Hepatocyte (in vitro differentiated cells): ENCODE measurements around the gene OTOS. TPM values are rescaled to one million over a fixed set of nuclear protein-coding genes. Genes with fewer than 3 reads are reported as not detected.

ENCODE experiments used
- DNase-seq: peaks from one replicate; pipeline ENCODE4 v3.0.0-alpha.2; 2016; ENCODE audit warnings: low spot score
- H2AFZ ChIP-seq: fragments of 200-600 bp; sonication (generic); 2 replicates; pipeline ENCODE4 v1.6.0; 2016; ENCODE audit warnings: antibody characterized with exemption, mild to moderate bottlenecking
- H3K27ac ChIP-seq: fragments of 200-600 bp; sonication (generic); 2 replicates; pipeline ENCODE4 v1.5.1; 2016; ENCODE audit warnings: mild to moderate bottlenecking
- H3K27me3 ChIP-seq: fragments of 200-600 bp; sonication (generic); 2 replicates; pipeline ENCODE4 v1.6.1; 2016
- H3K36me3 ChIP-seq: fragments of 200-600 bp; sonication (generic); replicated peaks from 2 replicates; pipeline ENCODE4 v1.5.1; 2016; ENCODE audit warnings: low read depth; ENCODE audit not compliant: insufficient read depth
- H3K4me1 ChIP-seq: fragments of 200-600 bp; sonication (generic); 2 replicates; pipeline ENCODE4 v1.5.1; 2016; ENCODE audit warnings: mild to moderate bottlenecking, moderate library complexity; ENCODE audit not compliant: insufficient read depth
- H3K4me2 ChIP-seq: fragments of 200-600 bp; sonication (generic); 2 replicates; pipeline ENCODE4 v1.6.0; 2016
- H3K4me3 ChIP-seq: fragments of 200-600 bp; sonication (generic); 2 replicates; pipeline ENCODE4 v1.5.1; 2016; ENCODE audit warnings: mild to moderate bottlenecking
- H3K79me2 ChIP-seq: fragments of 200-600 bp; sonication (generic); 2 replicates; pipeline ENCODE4 v1.6.0; 2017; ENCODE audit warnings: mild to moderate bottlenecking
- H3K9me2 ChIP-seq: fragments of 200-600 bp; sonication (generic); replicated peaks from 2 replicates; pipeline ENCODE4 v1.6.0; 2017; ENCODE audit warnings: mild to moderate bottlenecking; ENCODE audit not compliant: insufficient read depth
- H3K9me3 ChIP-seq: fragments of 200-600 bp; sonication (generic); 2 replicates; pipeline ENCODE4 v1.5.1; 2016; ENCODE audit warnings: low read depth, mild to moderate bottlenecking
- H4K20me1 ChIP-seq: fragments of 200-600 bp; sonication (generic); 2 replicates; pipeline ENCODE4 v1.6.0; 2016; ENCODE audit warnings: mild to moderate bottlenecking; ENCODE audit not compliant: insufficient read depth, poor library complexity, severe bottlenecking
- EZH2 ChIP-seq: fragments of 200-600 bp; sonication (generic); IDR thresholded peaks from 2 replicates; pipeline ENCODE4 v1.6.1; 2016; ENCODE audit warnings: antibody characterized with exemption, mild to moderate bottlenecking, borderline replicate concordance
- EZH2phosphoT487 ChIP-seq: fragments of 200-600 bp; sonication (generic); IDR thresholded peaks from one replicate; pipeline ENCODE4 v1.6.1; 2018; ENCODE audit warnings: antibody characterized with exemption, mild to moderate bottlenecking, low read depth, moderate library complexity; ENCODE audit not compliant: unreplicated experiment, severe bottlenecking
- WGBS: methylation state at CpG from one replicate; pipeline ENCODE4 v1.1.6; 2016; ENCODE audit warnings: low lambda C conversion rate; ENCODE audit errors: missing lambda C conversion rate; 5-methylcytosine and 5-hydroxymethylcytosine counted together
- polyA plus RNA-seq: library from polyadenylated mRNA; unstranded; fragments of >200 nt; fragmentation: Nextera tagmentation; extraction: Ambion mirVana; gene quantifications from 2 replicates; pipeline ENCODE4 v1.2.1, GENCODE V29; 2016
- total RNA-seq: library from RNA; depleted of rRNA; stranded (reverse); fragments of >200 nt; gene quantifications from 2 replicates; pipeline ENCODE4 v1.2.3, GENCODE V29; 2014
- TF ChIP-seq, protein P1 (sequence below): fragments of 200-600 bp; sonication (generic); IDR thresholded peaks from 2 replicates; pipeline ENCODE4 v1.5.1; 2016; ENCODE audit warnings: antibody characterized with exemption, mild to moderate bottlenecking; ENCODE audit not compliant: poor library complexity

Gene OTOS
- total and polyA plus RNA-seq, 2 experiments from 2014 or later = 0.50 TPM; not detected in 1

DNA sequence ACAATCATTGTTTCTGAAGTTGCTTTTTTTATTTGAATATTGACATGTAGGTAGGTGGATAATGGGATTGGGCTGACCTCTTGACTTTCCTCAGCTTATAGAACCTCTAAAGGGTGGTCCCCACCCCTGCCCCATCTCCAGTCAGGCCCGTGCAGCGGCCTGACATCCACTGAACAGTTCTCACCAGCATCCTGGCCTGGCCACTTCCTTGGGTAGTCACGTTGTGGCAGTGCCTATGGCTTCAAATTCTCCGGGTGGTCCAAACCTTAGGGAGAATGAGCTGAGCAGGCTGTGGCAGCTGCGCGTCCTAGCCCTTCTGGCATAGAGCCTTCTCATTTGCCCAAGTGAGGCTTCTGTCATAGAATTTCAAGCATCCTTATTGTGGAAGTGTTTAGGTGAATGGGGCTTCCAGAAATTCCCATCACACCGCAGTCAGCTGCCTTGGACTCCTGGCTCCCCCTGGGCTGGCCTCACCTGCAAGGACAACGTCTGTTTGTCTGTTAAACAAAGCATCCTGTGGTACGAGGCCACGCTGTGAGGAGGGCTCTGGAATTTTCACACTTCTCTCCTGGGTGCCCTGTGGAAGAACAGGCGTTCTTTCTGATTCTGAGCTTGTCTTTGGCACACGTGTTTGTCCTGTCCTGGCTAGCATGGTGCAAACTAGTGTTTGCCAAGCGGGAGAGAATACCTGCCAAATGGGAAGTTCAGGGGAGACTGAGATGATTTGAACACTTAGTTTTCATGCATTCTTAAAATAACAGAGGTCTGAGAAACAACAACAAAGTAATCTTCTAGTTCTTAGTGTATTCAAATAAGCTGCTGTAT, 31.8 kb upstream of the OTOS start:
- Histone ChIP-seq H3K36me3 (no peaks in the 10 kb centered on the region), H3K9me2 (no peaks in the 10 kb centered on the region), H3K4me3 (no peak overlapping the region), H3K4me1 (peaks cover 5% of the 10 kb centered on the region), H3K79me2 (no peaks in the 10 kb centered on the region), H4K20me1 (no peaks in the 10 kb centered on the region), H3K4me2 (no peak overlapping the region), H2AFZ (no peak overlapping the region), H3K27ac (no peak overlapping the region), H3K9me3 (no peaks in the 10 kb centered on the region), H3K27me3 (peaks cover 17% of the 10 kb centered on the region)
- TF ChIP-seq, protein P1, sequence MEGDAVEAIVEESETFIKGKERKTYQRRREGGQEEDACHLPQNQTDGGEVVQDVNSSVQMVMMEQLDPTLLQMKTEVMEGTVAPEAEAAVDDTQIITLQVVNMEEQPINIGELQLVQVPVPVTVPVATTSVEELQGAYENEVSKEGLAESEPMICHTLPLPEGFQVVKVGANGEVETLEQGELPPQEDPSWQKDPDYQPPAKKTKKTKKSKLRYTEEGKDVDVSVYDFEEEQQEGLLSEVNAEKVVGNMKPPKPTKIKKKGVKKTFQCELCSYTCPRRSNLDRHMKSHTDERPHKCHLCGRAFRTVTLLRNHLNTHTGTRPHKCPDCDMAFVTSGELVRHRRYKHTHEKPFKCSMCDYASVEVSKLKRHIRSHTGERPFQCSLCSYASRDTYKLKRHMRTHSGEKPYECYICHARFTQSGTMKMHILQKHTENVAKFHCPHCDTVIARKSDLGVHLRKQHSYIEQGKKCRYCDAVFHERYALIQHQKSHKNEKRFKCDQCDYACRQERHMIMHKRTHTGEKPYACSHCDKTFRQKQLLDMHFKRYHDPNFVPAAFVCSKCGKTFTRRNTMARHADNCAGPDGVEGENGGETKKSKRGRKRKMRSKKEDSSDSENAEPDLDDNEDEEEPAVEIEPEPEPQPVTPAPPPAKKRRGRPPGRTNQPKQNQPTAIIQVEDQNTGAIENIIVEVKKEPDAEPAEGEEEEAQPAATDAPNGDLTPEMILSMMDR = no peak
- TF ChIP-seq EZH2phosphoT487 (no peak), EZH2 (no peak)
- DNase-seq = no peak
- WGBS = 88% methylated on average over 13 of the region's 13 CpGs

DNA sequence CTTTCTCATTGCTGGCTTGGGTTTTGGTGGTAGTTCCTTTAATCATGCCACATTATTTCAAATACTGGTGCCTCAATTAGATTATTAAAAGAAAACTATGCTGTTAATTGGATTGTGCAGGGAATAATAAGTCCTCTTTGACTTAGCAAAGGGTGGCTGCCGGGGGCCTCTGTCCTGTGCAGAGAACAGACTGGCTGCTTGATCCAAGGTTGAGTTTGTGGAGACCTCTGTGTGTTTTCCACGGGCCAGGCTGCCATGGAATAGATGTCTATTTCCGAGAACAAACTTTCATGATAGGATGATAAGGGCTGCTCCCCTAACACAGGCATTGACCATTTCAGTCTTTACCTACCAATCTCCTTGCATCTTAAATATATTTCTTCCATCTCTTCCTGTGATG, 30.4 kb upstream of the OTOS start:
- Histone ChIP-seq H3K27ac (no peak overlapping the region), H3K9me3 (no peaks in the 10 kb centered on the region), H3K36me3 (no peaks in the 10 kb centered on the region), H3K4me3 (no peak overlapping the region), H4K20me1 (no peaks in the 10 kb centered on the region), H3K9me2 (no peaks in the 10 kb centered on the region), H3K79me2 (no peaks in the 10 kb centered on the region), H3K4me2 (no peak overlapping the region), H3K4me1 (peaks cover 5% of the 10 kb centered on the region), H3K27me3 (peaks cover 3% of the 10 kb centered on the region), H2AFZ (no peak overlapping the region)
- 78% methylated on average over 3 of the region's 3 CpGs for WGBS
- no peak for TF ChIP-seq EZH2phosphoT487
- TF ChIP-seq, protein P1 = no peak
- no peak for TF ChIP-seq EZH2
- DNase-seq = no peak

DNA sequence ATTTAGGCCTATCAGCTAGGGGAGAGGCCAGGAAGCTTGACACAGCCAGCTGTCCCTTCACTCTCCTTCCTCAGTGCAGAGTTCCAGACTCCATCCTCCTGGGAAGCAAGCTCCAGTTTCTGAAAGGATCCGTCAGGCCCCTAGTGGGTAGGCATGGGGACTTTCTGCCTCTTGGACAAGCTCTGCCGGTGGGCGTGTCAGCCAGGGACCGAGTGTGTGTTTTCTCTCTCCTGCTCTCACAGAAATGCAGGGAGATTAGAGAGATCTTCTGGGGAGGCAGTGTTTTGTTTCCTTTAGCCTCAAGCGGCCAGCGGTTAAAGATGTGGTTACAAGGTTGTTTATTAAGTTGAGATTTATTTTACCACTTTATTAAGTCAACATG, 29.9 kb upstream of the OTOS start:
- no peaks in the 10 kb centered on the region for H3K79me2 ChIP-seq
- H3K27ac ChIP-seq = no peak overlapping the region
- no peaks in the 10 kb centered on the region for H3K36me3 ChIP-seq
- peaks cover 5% of the 10 kb centered on the region for H3K4me1 ChIP-seq
- no peaks in the 10 kb centered on the region for H3K9me3 ChIP-seq
- 20% methylated on average over 6 of the region's 6 CpGs for WGBS
- no peak overlapping the region for H3K4me3 ChIP-seq
- DNase-seq = peak; percentile 32
- TF ChIP-seq EZH2phosphoT487 (no peak), EZH2 (no peak)
- TF ChIP-seq, protein P1 = no peak
- no peaks in the 10 kb centered on the region for H3K27me3 ChIP-seq
- no peaks in the 10 kb centered on the region for H4K20me1 ChIP-seq
- no peaks in the 10 kb centered on the region for H3K9me2 ChIP-seq
- no peak overlapping the region for H3K4me2 ChIP-seq
- H2AFZ ChIP-seq = no peak overlapping the region
